H7 (cell line): ENCODE data around the gene ATP5ME. TPM values are rescaled to one million over a fixed set of nuclear protein-coding genes. Genes with fewer than 3 reads are reported as not detected.
"Not testable (repeated sequence)": the region's sequence is repeated elsewhere in the genome, so short reads cannot be mapped to it uniquely, and the experiment has no call there.

Experiments
- DNase-seq: peaks from one replicate; pipeline ENCODE4 v3.0.0; 2012
- H3K27me3 ChIP-seq: 2 replicates; pipeline ENCODE4 v1.6.0; 2011; ENCODE audit warnings: mild to moderate bottlenecking, low read length; ENCODE audit not compliant: control insufficient read depth, insufficient read depth
- H3K36me3 ChIP-seq: replicated peaks from 2 replicates; pipeline ENCODE4 v1.5.1; 2011; ENCODE audit warnings: low read length; ENCODE audit not compliant: control insufficient read depth, insufficient read depth
- H3K4me3 ChIP-seq: 2 replicates; pipeline ENCODE4 v1.5.1; 2011; ENCODE audit warnings: low read depth, mild to moderate bottlenecking, control low read depth, low read length, moderate library complexity; ENCODE audit not compliant: insufficient read depth
- total RNA-seq: library from RNA; depleted of rRNA; stranded (reverse); fragments of >200 nt; shearing (Covaris generic); gene quantifications from 2 replicates; pipeline ENCODE4 v1.2.3, GENCODE V29; 2014

The ATP5ME gene
- total RNA-seq, 1 experiment from 2014 or later: 410 TPM

GRCh38 chr4:709348-709747, 35.3 kb upstream of the ATP5ME start:
- H3K4me3 ChIP-seq: no peak overlapping the region
- DNase-seq: no peak

DNA sequence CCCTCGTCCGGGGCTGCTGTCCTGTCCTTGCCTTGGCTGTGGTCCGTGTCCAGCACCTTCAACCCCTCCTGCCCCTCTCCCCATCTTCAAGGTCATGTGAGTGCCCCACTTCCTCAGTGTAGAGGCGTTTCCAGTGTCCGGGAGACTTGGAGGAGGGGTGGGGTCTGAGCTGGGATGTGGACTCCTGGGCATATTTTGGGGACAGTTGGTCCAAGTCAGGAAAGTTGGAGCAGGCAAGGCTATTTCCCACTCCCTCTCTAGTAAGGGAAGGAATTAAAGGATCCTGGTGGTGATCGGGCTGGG, 34.5 kb upstream of the ATP5ME start:
- Histone ChIP-seq H3K27me3 (no peaks in the 10 kb centered on the region), H3K4me3 (no peak overlapping the region), H3K36me3 (no peaks in the 10 kb centered on the region; the same call in 1 of the 2 replicates)
- DNase-seq: no peak

More at GRCh38 chr4:709348-709747, 35.3 kb upstream of the ATP5ME start:
- Histone ChIP-seq H3K36me3 (no peaks in the 10 kb centered on the region; the same call in 1 of the 2 replicates), H3K27me3 (no peaks in the 10 kb centered on the region)

GRCh38 chr4:707929-708630, 34.0 kb upstream of the ATP5ME start:
- DNase-seq: no peak
- Histone ChIP-seq H3K36me3 (no peaks in the 10 kb centered on the region; the same call in 1 of the 2 replicates), H3K27me3 (no peaks in the 10 kb centered on the region), H3K4me3 (no peak overlapping the region)

DNA sequence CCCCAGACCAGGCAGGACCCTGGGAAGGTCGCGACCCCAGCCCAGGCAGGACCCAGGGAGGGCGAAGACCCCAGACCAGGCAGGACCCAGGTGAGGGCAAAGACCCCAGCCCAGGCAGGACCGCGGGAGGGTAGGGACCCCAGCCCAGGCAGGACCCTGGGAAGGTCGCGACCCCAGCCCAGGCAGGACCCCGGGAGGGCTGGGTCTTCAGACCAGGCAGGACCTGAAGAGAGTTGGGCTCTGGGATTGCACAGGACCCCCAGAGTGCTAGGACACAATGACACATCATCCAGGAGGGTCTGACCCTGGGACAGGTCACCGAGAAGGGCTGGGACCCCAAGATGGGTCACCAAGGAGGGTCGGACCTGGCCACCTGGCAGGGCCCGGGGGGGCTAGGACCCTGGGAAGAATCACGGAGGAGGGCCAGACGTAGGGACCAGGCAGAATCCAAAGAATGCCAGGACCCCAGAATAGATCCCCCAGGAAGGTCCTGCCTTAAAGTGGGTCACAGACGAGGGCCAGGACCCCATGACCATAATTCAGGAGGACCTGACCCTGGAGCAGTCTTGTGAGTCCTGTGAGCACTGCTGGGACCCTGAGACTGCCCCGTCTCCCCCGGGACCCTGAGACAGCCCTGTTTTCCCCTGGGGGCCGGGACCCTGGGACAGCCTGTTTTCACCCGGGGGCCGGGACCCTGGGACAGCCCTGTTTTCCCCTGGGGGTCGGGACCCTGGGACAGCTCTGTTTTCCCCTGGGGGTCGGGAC, 32.9 kb upstream of the ATP5ME start:
- Histone ChIP-seq H3K4me3 (peak overlapping the region; percentile 19), H3K27me3 (no peaks in the 10 kb centered on the region), H3K36me3 (no peaks in the 10 kb centered on the region; the same call in 1 of the 2 replicates)
- no peak for DNase-seq

GRCh38 chr4:706083-706633, 32.1 kb upstream of the ATP5ME start:
- DNase-seq, H3K36me3 ChIP-seq, H3K27me3 ChIP-seq: not testable (repeated sequence)
- peak overlapping the region; percentile 83 for H3K4me3 ChIP-seq

- peak; percentile 100 for DNase-seq
- H3K36me3 ChIP-seq: no peaks in the 10 kb centered on the region; the same call in 1 of the 2 replicates
- H3K27me3 ChIP-seq: no peaks in the 10 kb centered on the region
- peak within 1 kb of the TSS; percentile 83 for H3K4me3 ChIP-seq
These were observed 31.4 kb upstream of the ATP5ME start, which contains the start of gene PCGF3 for GRCh38 chr4:705278-706082. TSS of gene PCGF3 (plus strand) at chr4:705832. CDS start at chr4:733681, 27,849 bp downstream.

DNA sequence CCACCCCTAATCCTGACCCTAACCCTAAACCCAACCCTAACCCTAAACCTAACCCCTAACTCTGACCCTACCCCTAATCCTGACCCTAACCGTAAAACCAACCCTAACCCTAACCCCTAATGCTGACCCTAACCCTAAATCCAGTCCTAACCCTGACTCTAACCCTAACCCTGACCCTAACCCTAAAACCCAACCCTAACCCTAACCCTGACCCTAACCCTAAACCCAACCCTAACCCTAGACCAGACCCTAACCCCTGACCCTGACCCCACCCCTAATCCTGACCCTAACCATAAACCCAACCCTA, 30.8 kb upstream of the ATP5ME start:
- DNase-seq: no peak
- Histone ChIP-seq H3K27me3 (no peaks in the 10 kb centered on the region), H3K4me3 (peak overlapping the region; percentile 28; the same call in 1 of the 2 replicates), H3K36me3 (no peaks in the 10 kb centered on the region; the same call in 1 of the 2 replicates)

GRCh38 chr4:704198-704891, 30.3 kb upstream of the ATP5ME start:
- H3K27me3 ChIP-seq: no peaks in the 10 kb centered on the region
- no peaks in the 10 kb centered on the region; the same call in 1 of the 2 replicates for H3K36me3 ChIP-seq

GRCh38 chr4:703336-704197, 29.5 kb upstream of the ATP5ME start:
- DNase-seq: no peak
- Histone ChIP-seq H3K36me3 (no peaks in the 10 kb centered on the region; the same call in 1 of the 2 replicates), H3K27me3 (no peaks in the 10 kb centered on the region), H3K4me3 (no peak overlapping the region)

More at GRCh38 chr4:704198-704891, 30.3 kb upstream of the ATP5ME start:
- DNase-seq: no peak
- no peak overlapping the region for H3K4me3 ChIP-seq

DNA sequence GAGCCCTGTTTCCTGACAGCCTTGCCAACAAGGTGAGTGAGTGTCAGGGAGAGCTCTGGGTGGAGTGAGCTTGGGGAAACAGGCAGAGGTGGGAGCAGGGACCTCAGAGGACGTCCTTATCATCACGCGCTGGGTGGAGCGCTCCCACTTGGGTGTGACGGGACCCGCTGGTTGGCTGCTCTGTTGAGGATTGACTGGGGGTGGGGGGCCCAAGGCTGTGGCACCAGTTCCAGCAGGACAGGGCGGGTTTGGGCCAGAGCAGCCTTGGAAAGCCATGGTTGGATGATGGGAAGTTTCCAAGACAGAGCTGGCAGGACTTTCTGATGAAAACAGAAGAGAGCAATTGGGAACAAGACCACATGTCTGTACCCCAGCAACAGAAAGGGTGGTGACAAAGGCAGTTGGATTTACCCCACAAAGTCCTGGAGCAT, 28.6 kb upstream of the ATP5ME start:
- no peaks in the 10 kb centered on the region for H3K27me3 ChIP-seq
- no peak for DNase-seq
- H3K4me3 ChIP-seq: no peak overlapping the region
- H3K36me3 ChIP-seq: no peaks in the 10 kb centered on the region

- no peaks in the 10 kb centered on the region for H3K27me3 ChIP-seq
- no peak for DNase-seq
- no peak overlapping the region for H3K4me3 ChIP-seq
- H3K36me3 ChIP-seq: no peaks in the 10 kb centered on the region
These were observed 26.6 kb upstream of the ATP5ME start for GRCh38 chr4:700587-701264.

DNA sequence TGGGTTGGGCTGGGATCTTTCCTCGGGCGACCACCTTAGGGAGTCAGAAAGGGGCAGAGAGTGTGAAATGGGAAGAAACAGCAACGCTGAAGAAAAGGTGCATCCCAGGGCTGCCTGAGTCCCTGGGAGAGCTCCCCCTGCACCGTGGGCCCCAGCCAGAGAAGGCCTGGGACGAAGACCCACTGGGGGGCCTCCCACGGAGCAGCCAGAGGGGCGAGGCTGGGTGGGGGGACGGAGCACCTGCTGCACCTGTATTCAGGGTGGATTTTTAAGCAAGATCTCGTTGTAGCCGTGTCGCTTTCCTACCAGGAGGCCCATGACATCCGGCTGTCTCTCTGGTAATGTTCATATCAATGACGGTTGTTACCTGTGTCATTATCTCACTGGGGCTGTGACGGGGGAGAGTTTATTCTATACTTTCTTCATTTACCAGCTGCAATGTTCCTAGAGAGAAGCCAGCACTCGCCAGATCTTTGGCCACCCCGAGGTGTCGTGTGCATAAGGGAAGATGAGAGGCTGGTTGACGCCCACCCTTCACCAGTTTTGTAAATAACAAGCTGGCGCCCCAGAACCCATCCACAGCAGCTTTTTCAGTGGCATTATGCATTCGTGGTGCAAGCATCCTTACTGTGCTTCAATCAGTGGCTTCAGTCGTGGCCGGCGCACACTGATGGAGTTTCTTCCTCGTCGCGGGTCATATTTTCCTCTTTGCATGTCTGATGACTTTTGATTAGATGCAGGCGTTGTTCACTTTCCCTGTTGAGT, 25.9 kb upstream of the ATP5ME start:
- Histone ChIP-seq H3K4me3 (no peak overlapping the region), H3K36me3 (no peaks in the 10 kb centered on the region), H3K27me3 (no peaks in the 10 kb centered on the region)
- DNase-seq: no peak
